Activated CD4-positive, CD25-positive, alpha-beta regulatory T cell (primary cell): ENCODE data around the gene ZNF557.
"Not testable (repeated sequence)": the region's sequence is repeated elsewhere in the genome, so short reads cannot be mapped to it uniquely, and the experiment has no call there.

ENCODE experiments used
- DNase-seq, 4 experiments: peaks; one replicate each; lab custom pipeline; 2025; lab: John Stamatoyannopoulos, UW

Gene ZNF557

GRCh38 chr19:7069042-7069903 is at the start of gene ZNF557:
ZNF557 (plus strand) TSS chr19:7069703; CDS start chr19:7075075, 5,372 bp downstream.
- DNase-seq: peak; percentile 99

- not testable (repeated sequence) for DNase-seq
These were observed 48.2 kb upstream of the ZNF557 start, which contains the start of gene MBD3L2B for GRCh38 chr19:7021331-7021730. MBD3L2B (minus strand) TSS chr19:7021431; CDS start chr19:7021397, 34 bp downstream.

- DNase-seq: not testable (repeated sequence)
These were observed 40.7 kb upstream of the ZNF557 start for GRCh38 chr19:7028790-7029189.

GRCh38 chr19:7030278-7030677 is 39.2 kb upstream of the ZNF557 start, which contains the start of gene MBD3L5:
MBD3L5 (plus strand) TSS chr19:7030578; CDS start chr19:7030612, 34 bp downstream.
- DNase-seq: not testable (repeated sequence)

GRCh38 chr19:7040079-7040478 is 29.4 kb upstream of the ZNF557 start, which contains the start of gene MBD3L4:
MBD3L4 (minus strand) TSS chr19:7040179; CDS start chr19:7040144, 35 bp downstream.
- DNase-seq: not testable (repeated sequence)

GRCh38 chr19:7041563-7041962 is 27.9 kb upstream of the ZNF557 start:
- not testable (repeated sequence) for DNase-seq

GRCh38 chr19:7049021-7049420 is 20.5 kb upstream of the ZNF557 start, which contains the start of gene MBD3L2:
MBD3L2 (plus strand) TSS chr19:7049321; CDS start chr19:7049374, 53 bp downstream.
- DNase-seq: not testable (repeated sequence)

- DNase-seq: not testable (repeated sequence)
These were observed 18.1 kb upstream of the ZNF557 start for GRCh38 chr19:7051421-7051820.

GRCh38 chr19:7052896-7053295 is 16.6 kb upstream of the ZNF557 start:
- DNase-seq: not testable (repeated sequence)

GRCh38 chr19:7054635-7055368 is 14.7 kb upstream of the ZNF557 start:
- not testable (repeated sequence) for DNase-seq

- DNase-seq: not testable (repeated sequence)
These were observed 13.8 kb upstream of the ZNF557 start for GRCh38 chr19:7055679-7056078.

- DNase-seq: not testable (repeated sequence)
These were observed 13.1 kb upstream of the ZNF557 start for GRCh38 chr19:7056371-7056770.

GRCh38 chr19:7058576-7058975 is 10.9 kb upstream of the ZNF557 start, which contains the start of gene MBD3L3:
MBD3L3 (minus strand) TSS chr19:7058676; CDS start chr19:7058605, 71 bp downstream.
- DNase-seq: not testable (repeated sequence)

GRCh38 chr19:7059977-7060376 is 9.5 kb upstream of the ZNF557 start:
- DNase-seq: not testable (repeated sequence)

GRCh38 chr19:7063339-7063738 is 6.2 kb upstream of the ZNF557 start:
- no peak for DNase-seq

- DNase-seq: no peak
These were observed 5.6 kb upstream of the ZNF557 start for GRCh38 chr19:7063764-7064418.

GRCh38 chr19:7067122-7067521 is 2.4 kb upstream of the ZNF557 start:
- not testable (repeated sequence) for DNase-seq

GRCh38 chr19:7067716-7068115 is 1.8 kb upstream of the ZNF557 start:
- no peak for DNase-seq

- DNase-seq: no peak
These were observed 904 bp upstream of the ZNF557 start for GRCh38 chr19:7068599-7068998.

GRCh38 chr19:7069904-7070226 is 362 bp downstream of the ZNF557 start:
- DNase-seq: peak in 1 of 4 experiments; percentile 40

GRCh38 chr19:7072541-7072940 is 3.0 kb downstream of the ZNF557 start:
- no peak for DNase-seq
